GM20000 (cell line): ENCODE measurements around the gene NRARP.
A peak's percentile ranks its signal among the peaks of the same experiment; 100 is the strongest.

Experiments used
- DNase-seq: peaks from one replicate; pipeline ENCODE4 v3.0.0; 2012; ENCODE audit warnings: low spot score
- CTCF ChIP-seq: IDR thresholded peaks from 2 replicates; pipeline ENCODE4 v1.5.1; 2012; ENCODE audit warnings: mild to moderate bottlenecking, control low read depth; ENCODE audit errors: extremely low read depth, missing control alignments

NRARP gene

GRCh38 chr9:137269231-137269772 lies 32.8 kb downstream of the NRARP start:
- TF ChIP-seq CTCF = no peak
- peak; percentile 74 for DNase-seq

GRCh38 chr9:137268538-137269201 lies 33.4 kb downstream of the NRARP start:
- TF ChIP-seq CTCF = no peak
- DNase-seq = no peak

- TF ChIP-seq CTCF = no peak
Measured at GRCh38 chr9:137267933-137268355, 34.1 kb downstream of the NRARP start.

GRCh38 chr9:137266585-137267453 lies 35.3 kb downstream of the NRARP start:
- TF ChIP-seq CTCF = no peak
- no peak for DNase-seq

More at GRCh38 chr9:137267933-137268355, 34.1 kb downstream of the NRARP start:
- DNase-seq = peak; percentile 68

- TF ChIP-seq CTCF = no peak
- DNase-seq = no peak
Measured at GRCh38 chr9:137266162-137266527, 35.9 kb downstream of the NRARP start.

GRCh38 chr9:137265496-137266161 lies 36.4 kb downstream of the NRARP start:
- TF ChIP-seq CTCF = no peak

GRCh38 chr9:137264067-137264466 lies 38.0 kb downstream of the NRARP start:
- DNase-seq = no peak
- TF ChIP-seq CTCF = no peak

More at GRCh38 chr9:137265496-137266161, 36.4 kb downstream of the NRARP start:
- no peak for DNase-seq
